MM.1S (cell line): Measurements from ENCODE around the gene PBXIP1.

Experiments
- DNase-seq: peaks from one replicate; pipeline ENCODE4 v3.0.0-alpha.2; 2015
- H2AFZ ChIP-seq: fragments of 300-600 bp; sonication (generic); 2 replicates; pipeline ENCODE4 v1.6.0; 2016; ENCODE audit warnings: antibody characterized with exemption, low read length
- H3F3A ChIP-seq: fragments of 300-600 bp; sonication (generic); 2 replicates; pipeline ENCODE4 v1.6.1; 2016; ENCODE audit warnings: mild to moderate bottlenecking, antibody characterized with exemption, low read length, moderate library complexity, mixed read lengths; ENCODE audit not compliant: insufficient read depth
- H3K27ac ChIP-seq: fragments of 300-600 bp; sonication (generic); 2 replicates; pipeline ENCODE4 v1.5.1; 2016; ENCODE audit warnings: mild to moderate bottlenecking, low read length
- H3K27me3 ChIP-seq: fragments of 300-600 bp; sonication (generic); replicated peaks from 2 replicates; pipeline ENCODE4 v1.6.0; 2016; ENCODE audit warnings: low read length; ENCODE audit not compliant: insufficient read depth
- H3K36me3 ChIP-seq: fragments of 300-600 bp; sonication (generic); replicated peaks from 2 replicates; pipeline ENCODE4 v1.6.1; 2016; ENCODE audit warnings: mild to moderate bottlenecking, low read length, mixed read lengths; ENCODE audit not compliant: insufficient read depth
- H3K4me1 ChIP-seq: fragments of 300-600 bp; sonication (generic); 2 replicates; pipeline ENCODE4 v1.6.1; 2016; ENCODE audit warnings: low read length, mixed read lengths
- H3K4me2 ChIP-seq: fragments of 300-600 bp; sonication (generic); 2 replicates; pipeline ENCODE4 v1.6.0; 2016; ENCODE audit warnings: low read depth, low read length
- H3K4me3 ChIP-seq: fragments of 300-600 bp; sonication (generic); 2 replicates; pipeline ENCODE4 v1.5.1; 2016; ENCODE audit warnings: low read length, mixed read lengths
- H3K79me2 ChIP-seq: fragments of 300-600 bp; sonication (generic); 2 replicates; pipeline ENCODE4 v1.6.1; 2016; ENCODE audit warnings: mixed run types, low read length, mixed read lengths
- H3K9ac ChIP-seq: fragments of 300-600 bp; sonication (generic); 2 replicates; pipeline ENCODE4 v1.6.1; 2016; ENCODE audit warnings: low read length, mixed read lengths
- H3K9me2 ChIP-seq: fragments of 300-600 bp; sonication (generic); replicated peaks from 2 replicates; pipeline ENCODE4 v1.6.1; 2016; ENCODE audit warnings: mild to moderate bottlenecking, low read length, mixed read lengths; ENCODE audit not compliant: insufficient read depth
- H3K9me3 ChIP-seq: fragments of 300-600 bp; sonication (generic); replicated peaks from 2 replicates; pipeline ENCODE4 v1.6.1; 2016; ENCODE audit warnings: mild to moderate bottlenecking, low read length, mixed read lengths; ENCODE audit not compliant: insufficient read depth
- H4K20me1 ChIP-seq: fragments of 300-600 bp; sonication (generic); 2 replicates; pipeline ENCODE4 v1.6.1; 2016; ENCODE audit warnings: mild to moderate bottlenecking, low read length, moderate library complexity, mixed read lengths; ENCODE audit not compliant: insufficient read depth
- EZH2 ChIP-seq: fragments of 300-600 bp; sonication (generic); optimal IDR thresholded peaks from 2 replicates; pipeline ENCODE3; 2017; ENCODE audit warnings: low read depth, mild to moderate bottlenecking, antibody characterized with exemption, low read length, mixed read lengths
- EZH2phosphoT487 ChIP-seq: fragments of 300-600 bp; sonication (generic); IDR thresholded peaks from 2 replicates; pipeline ENCODE4 v1.6.1; 2018; ENCODE audit warnings: antibody characterized with exemption, low read length
- TF ChIP-seq, protein P1 (sequence below): fragments of 300-600 bp; sonication (generic); IDR thresholded peaks from 2 replicates; pipeline ENCODE4 v1.5.1; 2016; ENCODE audit warnings: antibody characterized with exemption, low read length, mixed read lengths

The PBXIP1 gene

DNA sequence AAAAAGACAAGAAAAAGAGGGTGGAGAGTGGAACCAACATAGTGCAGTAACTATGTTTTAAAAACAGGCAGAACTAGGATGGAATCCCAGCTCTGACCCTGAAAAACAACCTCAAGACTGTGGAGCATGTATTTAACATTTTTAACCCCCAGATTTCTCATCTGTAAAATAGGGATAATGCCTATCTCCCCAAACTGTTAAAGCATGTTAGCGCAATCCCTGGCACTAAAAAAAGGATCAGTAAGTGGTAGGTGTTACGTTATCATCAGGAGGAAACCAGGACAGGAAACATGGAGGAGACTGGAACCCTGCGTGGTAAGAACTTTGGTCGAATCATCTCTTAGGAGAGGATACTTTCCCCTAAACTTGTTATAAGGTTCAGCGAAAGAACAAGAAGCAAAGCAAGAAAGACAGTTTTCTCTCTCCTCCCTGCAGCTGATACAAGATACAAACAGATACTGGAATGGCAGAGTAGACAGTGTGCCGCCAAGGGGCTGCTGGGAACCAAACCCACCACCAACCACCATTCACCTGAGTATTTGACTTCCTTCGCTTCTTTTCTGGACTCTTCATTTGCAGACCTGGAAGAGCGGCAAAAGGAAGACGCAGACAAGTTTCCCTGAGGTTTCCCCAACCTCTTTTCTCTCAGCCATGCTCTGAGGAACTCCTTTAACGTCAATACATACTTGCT lies 4.7 kb upstream of the PBXIP1 start:
- Histone ChIP-seq H3K36me3 (peaks cover 8% of the 10 kb centered on the region), H3K9me3 (no peaks in the 10 kb centered on the region), H3K79me2 (peaks cover 69% of the 10 kb centered on the region), H3K27ac (peak overlapping the region; percentile 91), H3K9me2 (no peaks in the 10 kb centered on the region), H3F3A (peaks cover 63% of the 10 kb centered on the region), H3K4me3 (peak overlapping the region; percentile 88), H3K27me3 (no peaks in the 10 kb centered on the region), H3K9ac (peak overlapping the region; percentile 99), H3K4me2 (peak overlapping the region; percentile 85), H4K20me1 (no peaks in the 10 kb centered on the region), H2AFZ (no peak overlapping the region), H3K4me1 (peaks cover 26% of the 10 kb centered on the region)
- peak; percentile 31 for DNase-seq
- TF ChIP-seq EZH2 (no peak), EZH2phosphoT487 (no peak)
- TF ChIP-seq, protein P1, sequence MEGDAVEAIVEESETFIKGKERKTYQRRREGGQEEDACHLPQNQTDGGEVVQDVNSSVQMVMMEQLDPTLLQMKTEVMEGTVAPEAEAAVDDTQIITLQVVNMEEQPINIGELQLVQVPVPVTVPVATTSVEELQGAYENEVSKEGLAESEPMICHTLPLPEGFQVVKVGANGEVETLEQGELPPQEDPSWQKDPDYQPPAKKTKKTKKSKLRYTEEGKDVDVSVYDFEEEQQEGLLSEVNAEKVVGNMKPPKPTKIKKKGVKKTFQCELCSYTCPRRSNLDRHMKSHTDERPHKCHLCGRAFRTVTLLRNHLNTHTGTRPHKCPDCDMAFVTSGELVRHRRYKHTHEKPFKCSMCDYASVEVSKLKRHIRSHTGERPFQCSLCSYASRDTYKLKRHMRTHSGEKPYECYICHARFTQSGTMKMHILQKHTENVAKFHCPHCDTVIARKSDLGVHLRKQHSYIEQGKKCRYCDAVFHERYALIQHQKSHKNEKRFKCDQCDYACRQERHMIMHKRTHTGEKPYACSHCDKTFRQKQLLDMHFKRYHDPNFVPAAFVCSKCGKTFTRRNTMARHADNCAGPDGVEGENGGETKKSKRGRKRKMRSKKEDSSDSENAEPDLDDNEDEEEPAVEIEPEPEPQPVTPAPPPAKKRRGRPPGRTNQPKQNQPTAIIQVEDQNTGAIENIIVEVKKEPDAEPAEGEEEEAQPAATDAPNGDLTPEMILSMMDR, result no peak

- Histone ChIP-seq H3K9me2 (no peaks in the 10 kb centered on the region), H3K4me3 (no peak overlapping the region), H3F3A (peaks cover 70% of the 10 kb centered on the region), H3K36me3 (peaks cover 8% of the 10 kb centered on the region; the same call in 1 of the 2 replicates), H3K4me2 (no peak overlapping the region), H3K4me1 (peaks cover 35% of the 10 kb centered on the region), H3K9ac (no peak overlapping the region), H2AFZ (no peak overlapping the region), H3K27ac (no peak overlapping the region), H3K79me2 (peaks cover 65% of the 10 kb centered on the region), H3K27me3 (no peaks in the 10 kb centered on the region), H4K20me1 (no peaks in the 10 kb centered on the region), H3K9me3 (no peaks in the 10 kb centered on the region)
- TF ChIP-seq EZH2, result no peak
- no peak for TF ChIP-seq EZH2phosphoT487
- TF ChIP-seq, protein P1, result no peak
- DNase-seq, result no peak
These were observed 3.5 kb upstream of the PBXIP1 start for GRCh38 chr1:154959426-154959780.

DNA sequence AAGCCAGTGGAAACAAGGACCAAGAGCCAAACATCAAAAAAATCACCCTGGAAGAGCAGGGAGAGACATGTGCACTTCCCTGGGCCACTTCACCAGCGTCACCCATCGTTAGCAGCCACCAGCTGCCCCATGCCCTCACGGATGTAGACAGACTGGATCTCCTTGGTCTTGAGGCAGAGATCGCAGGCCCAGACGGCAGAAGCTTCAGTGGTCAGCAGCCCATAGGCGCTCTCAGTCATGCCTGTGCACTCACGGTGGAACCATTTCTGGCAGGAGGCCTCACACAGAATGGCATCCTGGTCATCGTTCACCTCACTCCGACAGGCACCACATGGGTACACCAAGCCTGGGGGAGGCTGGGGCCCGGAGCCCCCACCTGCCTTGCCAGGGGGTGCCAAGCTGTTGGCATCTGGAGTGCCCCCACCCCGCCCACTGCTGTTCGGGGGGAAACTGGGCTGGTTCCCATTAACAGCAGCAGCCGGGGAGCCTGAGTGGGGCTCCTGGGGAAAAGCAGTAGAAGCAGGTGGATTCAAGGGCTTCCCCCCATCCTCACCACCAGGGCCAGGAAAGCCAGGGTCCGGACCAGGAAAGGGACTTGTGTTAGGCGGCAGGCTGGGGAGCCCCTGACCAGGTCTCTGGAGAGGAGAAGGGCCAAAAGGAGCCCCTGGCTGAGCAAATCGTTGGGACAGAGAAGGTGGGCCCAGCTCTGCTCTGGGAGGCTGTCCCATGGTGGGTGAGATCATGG lies 3.0 kb upstream of the PBXIP1 start:
- Histone ChIP-seq H3K9me3 (no peaks in the 10 kb centered on the region), H3K27me3 (no peaks in the 10 kb centered on the region), H3K27ac (no peak overlapping the region), H4K20me1 (no peaks in the 10 kb centered on the region), H3K9me2 (no peaks in the 10 kb centered on the region), H3K36me3 (peaks cover 8% of the 10 kb centered on the region; the same call in 1 of the 2 replicates), H3K4me1 (peaks cover 39% of the 10 kb centered on the region), H3F3A (peaks cover 71% of the 10 kb centered on the region), H3K4me2 (no peak overlapping the region), H3K9ac (no peak overlapping the region), H2AFZ (no peak overlapping the region), H3K4me3 (no peak overlapping the region), H3K79me2 (peaks cover 66% of the 10 kb centered on the region)
- no peak for DNase-seq
- TF ChIP-seq EZH2 (no peak), EZH2phosphoT487 (no peak)
- TF ChIP-seq, protein P1, result no peak
